ENCODE measurements around the gene APBB2. TPM values are rescaled to one million over a fixed set of nuclear protein-coding genes. Genes with fewer than 3 reads are reported as not detected.
A peak's percentile ranks its signal among the peaks of the same experiment; 100 is the strongest.

The APBB2 gene
- total and polyA plus RNA-seq, 11 donors: 8.6 to 39.1 (median 26.7) TPM

- no peaks in the 10 kb centered on the region for H3K27me3 ChIP-seq
- no peak for ATAC-seq
- no peak for DNase-seq
- H3K36me3 ChIP-seq: no peaks in the 10 kb centered on the region
- H3K27ac ChIP-seq: peak overlapping the region in 10 of 12 donors; percentile 0 to 89 (median 27)
- WGBS, 4 donors: 90 to 98% (median 93%) methylated on average over 5 of the region's 5 CpGs
- H3K4me3 ChIP-seq: no peak overlapping the region
- TF ChIP-seq, protein P1, sequence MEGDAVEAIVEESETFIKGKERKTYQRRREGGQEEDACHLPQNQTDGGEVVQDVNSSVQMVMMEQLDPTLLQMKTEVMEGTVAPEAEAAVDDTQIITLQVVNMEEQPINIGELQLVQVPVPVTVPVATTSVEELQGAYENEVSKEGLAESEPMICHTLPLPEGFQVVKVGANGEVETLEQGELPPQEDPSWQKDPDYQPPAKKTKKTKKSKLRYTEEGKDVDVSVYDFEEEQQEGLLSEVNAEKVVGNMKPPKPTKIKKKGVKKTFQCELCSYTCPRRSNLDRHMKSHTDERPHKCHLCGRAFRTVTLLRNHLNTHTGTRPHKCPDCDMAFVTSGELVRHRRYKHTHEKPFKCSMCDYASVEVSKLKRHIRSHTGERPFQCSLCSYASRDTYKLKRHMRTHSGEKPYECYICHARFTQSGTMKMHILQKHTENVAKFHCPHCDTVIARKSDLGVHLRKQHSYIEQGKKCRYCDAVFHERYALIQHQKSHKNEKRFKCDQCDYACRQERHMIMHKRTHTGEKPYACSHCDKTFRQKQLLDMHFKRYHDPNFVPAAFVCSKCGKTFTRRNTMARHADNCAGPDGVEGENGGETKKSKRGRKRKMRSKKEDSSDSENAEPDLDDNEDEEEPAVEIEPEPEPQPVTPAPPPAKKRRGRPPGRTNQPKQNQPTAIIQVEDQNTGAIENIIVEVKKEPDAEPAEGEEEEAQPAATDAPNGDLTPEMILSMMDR (IDR thresholded peaks at IDR 0.05): no peak
- TF ChIP-seq POLR2A (IDR thresholded peaks at IDR 0.05): no peak
- H3K9me3 ChIP-seq: no peaks in the 10 kb centered on the region
- intact Hi-C loops (cut with DNase I): loop anchor here in 1 of 10 donors (10.0 kb wide), 1 partner anchor 49 kb away; no protein-coding TSS in a partner anchor
- H3K4me1 ChIP-seq: peaks cover 0 to 78% (median 36%) of the 10 kb centered on the region in 12 donors
Measured at GRCh38 chr4:41146196-41146595, 68.1 kb downstream of the APBB2 start.

- intact Hi-C loops (cut with DNase I): loop anchor here in 1 of 10 donors (10.0 kb wide), 1 partner anchor 49 kb away; no protein-coding TSS in a partner anchor
- DNase-seq (no peak), ATAC-seq (no peak)
- Histone ChIP-seq H3K27ac (peak overlapping the region in 8 of 12 donors; percentile 33 to 89 (median 74)), H3K4me1 (peaks cover 0 to 78% (median 36%) of the 10 kb centered on the region in 12 donors), H3K36me3 (no peaks in the 10 kb centered on the region), H3K9me3 (no peaks in the 10 kb centered on the region), H3K4me3 (no peak overlapping the region), H3K27me3 (no peaks in the 10 kb centered on the region)
- 75 to 88% (median 81%) methylated on average over 3 of the region's 3 CpGs for WGBS, 4 donors
- TF ChIP-seq, protein P1 (IDR thresholded peaks at IDR 0.05): no peak
- no peak for TF ChIP-seq POLR2A (IDR thresholded peaks at IDR 0.05)
Measured at GRCh38 chr4:41145571-41146078, 68.7 kb downstream of the APBB2 start.

- Histone ChIP-seq H3K9me3 (no peaks in the 10 kb centered on the region), H3K4me1 (peaks cover 0 to 74% (median 36%) of the 10 kb centered on the region in 12 donors), H3K4me3 (no peak overlapping the region), H3K36me3 (no peaks in the 10 kb centered on the region), H3K27me3 (no peaks in the 10 kb centered on the region), H3K27ac (peak overlapping the region in 11 of 12 donors; percentile 56 to 89 (median 73))
- TF ChIP-seq POLR2A (IDR thresholded peaks at IDR 0.05): no peak
- TF ChIP-seq, protein P1 (IDR thresholded peaks at IDR 0.05): no peak
- ATAC-seq (no peak), DNase-seq (no peak)
- intact Hi-C loops (cut with DNase I): loop anchor here in 5 of 10 donors (5.0 to 10.0 kb wide), 4 partner anchors 50 to 67 kb away; partner anchors contain the start of gene APBB2 (in 1 of the 5)
- 71 to 83% (median 79%) methylated on average over 5 of the region's 5 CpGs for WGBS, 4 donors
Measured at GRCh38 chr4:41144812-41145211, 69.5 kb downstream of the APBB2 start.

DNA sequence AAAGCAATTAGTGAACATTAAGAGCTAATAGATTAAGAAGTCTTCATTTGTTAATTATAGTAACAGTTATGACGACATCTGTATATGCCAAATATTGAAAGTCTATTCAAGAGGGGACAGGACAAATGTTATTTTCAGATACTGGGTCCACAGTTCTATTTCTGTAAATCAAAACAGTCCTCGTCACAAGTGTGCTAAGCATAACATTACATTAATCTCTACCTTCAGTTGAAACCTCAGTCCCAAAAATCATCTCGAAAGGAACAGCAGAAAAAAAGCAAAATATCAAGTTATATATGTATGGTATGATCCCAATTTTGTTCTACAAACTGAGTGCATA is 70.3 kb downstream of the APBB2 start:
- intact Hi-C loops (cut with DNase I): loop anchor here in 5 of 10 donors (5.0 to 10.0 kb wide), 4 partner anchors 51 to 68 kb away; partner anchors contain the start of gene APBB2 (in 1 of the 5)
- Histone ChIP-seq H3K27me3 (no peaks in the 10 kb centered on the region), H3K9me3 (peaks cover 0 to 2% (median 0%) of the 10 kb centered on the region in 12 donors), H3K27ac (peak overlapping the region; percentile 56 to 89 (median 72)), H3K36me3 (no peaks in the 10 kb centered on the region), H3K4me1 (peaks cover 0 to 70% (median 36%) of the 10 kb centered on the region in 12 donors), H3K4me3 (peak overlapping the region in 3 of 12 donors; percentile 16 to 32 (median 32))
- WGBS, 4 donors: 39 to 42% (median 42%) methylated on average over 3 of the region's 3 CpGs
- DNase-seq (no peak), ATAC-seq (peak in 3 of 4 donors; percentile 26 to 46 (median 36))
- TF ChIP-seq, protein P1 (IDR thresholded peaks at IDR 0.05): no peak

Data from heart left ventricle (tissue), 16 donors.